ENCODE data around the gene UCHL3. TPM values are rescaled to one million over a fixed set of nuclear protein-coding genes. Genes with fewer than 3 reads are reported as not detected.
A peak's percentile ranks its signal among the peaks of the same experiment; 100 is the strongest.

The UCHL3 gene
- total RNA-seq, 1 donor from 2014 or later: 44.6 TPM

GRCh38 chr13:75533861-75534260 lies 15.7 kb upstream of the UCHL3 start:
- Mint-ChIP-seq H3K9me3 (peaks cover 2% of the 10 kb centered on the region), H3K4me1 (peaks cover 18% of the 10 kb centered on the region), H3K36me3 (peaks cover 20% of the 10 kb centered on the region), H3K4me3 (no peak overlapping the region), H3K27ac (no peak overlapping the region), H3K27me3 (ENCODE audit: insufficient read depth, low read depth) (peaks cover 2% of the 10 kb centered on the region)
- DNase-seq (ENCODE audit: low spot score): no peak
- H3K79me2 ChIP-seq (ENCODE audit: low read depth): peaks cover 31% of the 10 kb centered on the region
- no peaks in the 10 kb centered on the region for H3K9me3 ChIP-seq (ENCODE audit: low read depth)
- no peaks in the 10 kb centered on the region for H3K36me3 ChIP-seq
- no peak for TF ChIP-seq EZH2phosphoT487 (IDR thresholded peaks at IDR 0.05)
- TF ChIP-seq CTCF (IDR thresholded peaks at IDR 0.05): no peak
- TF ChIP-seq EZH2 (IDR thresholded peaks at IDR 0.05): no peak
- H3K27ac ChIP-seq: no peak overlapping the region
- H3K4me1 ChIP-seq: peaks cover 7% of the 10 kb centered on the region
- H4K20me1 ChIP-seq (ENCODE audit: low read depth): peaks cover 8% of the 10 kb centered on the region
- no peaks in the 10 kb centered on the region for H3K27me3 ChIP-seq
- H2AFZ ChIP-seq (replicated peaks): no peak overlapping the region
- H3F3A ChIP-seq (ENCODE audit: low read depth): peaks cover 6% of the 10 kb centered on the region
- H3K4me3 ChIP-seq: no peak overlapping the region
- no peak overlapping the region for H3K4me2 ChIP-seq
- H3K9ac ChIP-seq: no peak overlapping the region

- Histone ChIP-seq H3K79me2 (ENCODE audit: low read depth) (peaks cover 25% of the 10 kb centered on the region), H3K4me2 (peak within 1 kb of the TSS; percentile 91), H3K36me3 (no peaks in the 10 kb centered on the region), H3K9me3 (ENCODE audit: low read depth) (no peaks in the 10 kb centered on the region), H4K20me1 (ENCODE audit: low read depth) (peaks cover 8% of the 10 kb centered on the region), H3K4me3 (peak within 1 kb of the TSS; percentile 83), H3F3A (ENCODE audit: low read depth) (peaks cover 6% of the 10 kb centered on the region), H2AFZ (replicated peaks) (peak within 1 kb of the TSS; percentile 93), H3K27ac (peak within 1 kb of the TSS; percentile 93), H3K27me3 (no peaks in the 10 kb centered on the region), H3K9ac (peak within 1 kb of the TSS; percentile 90), H3K4me1 (peaks cover 7% of the 10 kb centered on the region)
- Mint-ChIP-seq H3K4me1 (peaks cover 18% of the 10 kb centered on the region), H3K4me3 (peak within 1 kb of the TSS; percentile 99), H3K27ac (peak within 1 kb of the TSS; percentile 98), H3K27me3 (ENCODE audit: insufficient read depth, low read depth) (peaks cover 4% of the 10 kb centered on the region), H3K36me3 (peaks cover 12% of the 10 kb centered on the region), H3K9me3 (peaks cover 2% of the 10 kb centered on the region)
- TF ChIP-seq EZH2phosphoT487 (IDR thresholded peaks at IDR 0.05) (no peak), CTCF (IDR thresholded peaks at IDR 0.05) (peak; percentile 38)
- peak; percentile 92 for DNase-seq (ENCODE audit: low spot score)
These were observed 11.9 kb upstream of the UCHL3 start, which contains the start of gene COMMD6 for GRCh38 chr13:75537401-75538365. Gene COMMD6, minus strand, starts transcription at chr13:75537841. Its CDS starts 36 bp downstream, at chr13:75537805.

GRCh38 chr13:75541287-75541686 lies 8.3 kb upstream of the UCHL3 start:
- DNase-seq (ENCODE audit: low spot score): no peak

More at GRCh38 chr13:75541287-75541686, 8.3 kb upstream of the UCHL3 start:
- H3K4me2 ChIP-seq: no peak overlapping the region
- no peak overlapping the region for H3K27ac ChIP-seq
- no peak overlapping the region for H2AFZ ChIP-seq (replicated peaks)
- TF ChIP-seq EZH2phosphoT487 (IDR thresholded peaks at IDR 0.05) (no peak), EZH2 (IDR thresholded peaks at IDR 0.05) (no peak), CTCF (IDR thresholded peaks at IDR 0.05) (no peak)
- Mint-ChIP-seq H3K27me3 (ENCODE audit: insufficient read depth, low read depth) (peaks cover 3% of the 10 kb centered on the region), H3K36me3 (peaks cover under 1% of the 10 kb centered on the region), H3K27ac (no peak overlapping the region), H3K9me3 (peaks cover 2% of the 10 kb centered on the region), H3K4me1 (peaks cover 9% of the 10 kb centered on the region), H3K4me3 (no peak overlapping the region)
- no peak overlapping the region for H3K9ac ChIP-seq
- no peaks in the 10 kb centered on the region for H3K27me3 ChIP-seq
- H3K4me1 ChIP-seq: peaks cover 7% of the 10 kb centered on the region
- H3K9me3 ChIP-seq (ENCODE audit: low read depth): no peaks in the 10 kb centered on the region
- peaks cover 8% of the 10 kb centered on the region for H4K20me1 ChIP-seq (ENCODE audit: low read depth)
- H3K36me3 ChIP-seq: no peaks in the 10 kb centered on the region
- H3F3A ChIP-seq (ENCODE audit: low read depth): peaks cover 6% of the 10 kb centered on the region
- peaks cover 13% of the 10 kb centered on the region for H3K79me2 ChIP-seq (ENCODE audit: low read depth)
- H3K4me3 ChIP-seq: no peak overlapping the region

Measured in neural progenitor cell (in vitro differentiated cells).